ENCODE measurements around the gene HIVEP3.

The HIVEP3 gene

GRCh38 chr1:41573194-41573593 is 345.5 kb downstream of the HIVEP3 start:
- H3K36me3 ChIP-seq (ENCODE audit: insufficient read depth), result no peaks in the 10 kb centered on the region
- H3K4me2 ChIP-seq, result no peak overlapping the region
- no peak overlapping the region for H3K4me3 ChIP-seq (IDR thresholded peaks at IDR 0.05; ENCODE audit: insufficient read depth, low read depth, low read length)
- H3K9ac ChIP-seq, result no peak overlapping the region
- no peaks in the 10 kb centered on the region for H3K27me3 ChIP-seq (ENCODE audit: insufficient read depth, low read depth)
- H4K20me1 ChIP-seq (ENCODE audit: insufficient read depth), result no peaks in the 10 kb centered on the region
- TF ChIP-seq, protein P1, sequence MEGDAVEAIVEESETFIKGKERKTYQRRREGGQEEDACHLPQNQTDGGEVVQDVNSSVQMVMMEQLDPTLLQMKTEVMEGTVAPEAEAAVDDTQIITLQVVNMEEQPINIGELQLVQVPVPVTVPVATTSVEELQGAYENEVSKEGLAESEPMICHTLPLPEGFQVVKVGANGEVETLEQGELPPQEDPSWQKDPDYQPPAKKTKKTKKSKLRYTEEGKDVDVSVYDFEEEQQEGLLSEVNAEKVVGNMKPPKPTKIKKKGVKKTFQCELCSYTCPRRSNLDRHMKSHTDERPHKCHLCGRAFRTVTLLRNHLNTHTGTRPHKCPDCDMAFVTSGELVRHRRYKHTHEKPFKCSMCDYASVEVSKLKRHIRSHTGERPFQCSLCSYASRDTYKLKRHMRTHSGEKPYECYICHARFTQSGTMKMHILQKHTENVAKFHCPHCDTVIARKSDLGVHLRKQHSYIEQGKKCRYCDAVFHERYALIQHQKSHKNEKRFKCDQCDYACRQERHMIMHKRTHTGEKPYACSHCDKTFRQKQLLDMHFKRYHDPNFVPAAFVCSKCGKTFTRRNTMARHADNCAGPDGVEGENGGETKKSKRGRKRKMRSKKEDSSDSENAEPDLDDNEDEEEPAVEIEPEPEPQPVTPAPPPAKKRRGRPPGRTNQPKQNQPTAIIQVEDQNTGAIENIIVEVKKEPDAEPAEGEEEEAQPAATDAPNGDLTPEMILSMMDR (conservative IDR thresholded peaks at IDR 0.05; ENCODE audit: low read depth, low read length), result no peak
- no peaks in the 10 kb centered on the region for H3K79me2 ChIP-seq (ENCODE audit: insufficient read depth, low read depth)
- peaks cover 9% of the 10 kb centered on the region for H3K4me1 ChIP-seq (ENCODE audit: low read depth, poor library complexity, severe bottlenecking)
- H2AFZ ChIP-seq (ENCODE audit: low read depth), result no peak overlapping the region
- H3K27ac ChIP-seq, result no peak overlapping the region

DNA sequence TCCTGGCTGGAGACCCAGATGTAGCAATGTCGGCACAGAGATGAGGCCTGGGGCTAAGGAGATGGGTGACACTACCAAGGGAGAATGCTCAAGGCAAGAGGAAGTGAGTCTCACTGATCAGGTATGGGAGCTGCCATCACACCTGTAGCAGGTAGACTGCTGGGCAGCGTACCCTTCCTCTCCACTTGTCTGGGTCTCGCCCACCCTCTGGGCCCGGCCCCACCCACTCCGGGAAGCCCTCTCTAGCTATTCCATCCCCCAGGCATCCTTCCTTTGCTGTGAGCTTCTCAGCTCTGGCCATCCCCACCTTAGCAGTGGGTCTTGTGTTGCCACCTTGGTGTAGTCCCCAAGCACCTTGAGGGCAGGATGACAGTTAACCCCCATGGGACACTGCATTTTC is 346.5 kb downstream of the HIVEP3 start:
- Histone ChIP-seq H3K27ac (no peak overlapping the region), H3K9ac (no peak overlapping the region), H3K27me3 (ENCODE audit: insufficient read depth, low read depth) (no peaks in the 10 kb centered on the region), H3K4me1 (ENCODE audit: low read depth, poor library complexity, severe bottlenecking) (peaks cover 9% of the 10 kb centered on the region), H3K4me3 (IDR thresholded peaks at IDR 0.05; ENCODE audit: insufficient read depth, low read depth, low read length) (no peak overlapping the region), H3K79me2 (ENCODE audit: insufficient read depth, low read depth) (no peaks in the 10 kb centered on the region), H3K4me2 (no peak overlapping the region), H3K36me3 (ENCODE audit: insufficient read depth) (no peaks in the 10 kb centered on the region), H2AFZ (ENCODE audit: low read depth) (no peak overlapping the region), H4K20me1 (ENCODE audit: insufficient read depth) (no peaks in the 10 kb centered on the region)
- TF ChIP-seq, protein P1 (conservative IDR thresholded peaks at IDR 0.05; ENCODE audit: low read depth, low read length), result no peak

DNA sequence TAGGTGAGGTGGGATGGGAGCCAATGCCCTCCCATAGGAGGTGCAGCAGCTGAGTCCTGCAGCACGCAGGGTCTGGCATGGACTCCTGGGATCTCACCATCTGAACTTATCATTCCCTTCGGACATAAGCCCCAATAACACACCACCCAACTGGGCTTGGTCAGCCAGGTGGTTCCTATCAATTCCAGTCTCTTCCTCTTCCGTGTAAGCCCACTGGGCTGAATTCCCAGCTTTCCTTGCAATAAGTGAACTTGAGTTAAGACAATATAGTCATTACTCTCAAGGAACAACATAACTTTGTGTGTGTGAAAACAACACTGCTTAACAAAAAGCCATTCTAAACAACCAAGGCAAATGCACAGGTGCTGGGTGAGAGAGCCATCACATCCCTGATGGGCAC is 347.7 kb downstream of the HIVEP3 start:
- TF ChIP-seq, protein P1 (conservative IDR thresholded peaks at IDR 0.05; ENCODE audit: low read depth, low read length), result no peak
- no peak overlapping the region for H3K9ac ChIP-seq
- no peaks in the 10 kb centered on the region for H4K20me1 ChIP-seq (ENCODE audit: insufficient read depth)
- no peak overlapping the region for H3K27ac ChIP-seq
- H3K4me3 ChIP-seq (IDR thresholded peaks at IDR 0.05; ENCODE audit: insufficient read depth, low read depth, low read length), result no peak overlapping the region
- H3K4me1 ChIP-seq (ENCODE audit: low read depth, poor library complexity, severe bottlenecking), result peaks cover 9% of the 10 kb centered on the region
- no peak overlapping the region for H2AFZ ChIP-seq (ENCODE audit: low read depth)
- H3K4me2 ChIP-seq, result no peak overlapping the region
- no peaks in the 10 kb centered on the region for H3K79me2 ChIP-seq (ENCODE audit: insufficient read depth, low read depth)
- no peaks in the 10 kb centered on the region for H3K27me3 ChIP-seq (ENCODE audit: insufficient read depth, low read depth)
- H3K36me3 ChIP-seq (ENCODE audit: insufficient read depth), result no peaks in the 10 kb centered on the region

DNA sequence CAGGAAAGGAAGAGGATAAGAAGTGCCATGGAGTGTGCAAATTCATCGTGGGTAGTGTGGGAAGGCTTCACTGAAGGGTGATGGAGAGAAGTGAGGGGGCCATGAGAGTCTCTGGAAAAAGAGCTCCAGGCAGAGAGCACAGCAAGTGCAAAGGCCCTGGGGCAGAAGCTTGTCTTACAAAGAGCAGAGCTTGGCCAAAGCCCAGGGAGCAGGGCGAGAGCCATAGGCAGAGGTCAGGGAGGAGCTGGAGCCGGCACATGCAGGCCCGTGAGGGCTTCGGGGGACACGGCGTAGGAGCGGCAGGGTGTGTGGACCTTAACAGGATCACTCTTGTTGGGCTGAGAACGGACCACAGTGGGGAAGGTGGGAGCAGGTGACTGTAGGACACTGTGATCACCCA is 350.5 kb downstream of the HIVEP3 start:
- H3K79me2 ChIP-seq (ENCODE audit: insufficient read depth, low read depth), result no peaks in the 10 kb centered on the region
- no peak overlapping the region for H3K4me3 ChIP-seq (IDR thresholded peaks at IDR 0.05; ENCODE audit: insufficient read depth, low read depth, low read length)
- no peaks in the 10 kb centered on the region for H3K4me1 ChIP-seq (ENCODE audit: low read depth, poor library complexity, severe bottlenecking)
- no peak overlapping the region for H3K4me2 ChIP-seq
- no peak overlapping the region for H2AFZ ChIP-seq (ENCODE audit: low read depth)
- no peaks in the 10 kb centered on the region for H3K27me3 ChIP-seq (ENCODE audit: insufficient read depth, low read depth)
- H3K27ac ChIP-seq, result no peak overlapping the region
- H3K9ac ChIP-seq, result no peak overlapping the region
- no peaks in the 10 kb centered on the region for H3K36me3 ChIP-seq (ENCODE audit: insufficient read depth)
- TF ChIP-seq, protein P1 (conservative IDR thresholded peaks at IDR 0.05; ENCODE audit: low read depth, low read length), result no peak
- H4K20me1 ChIP-seq (ENCODE audit: insufficient read depth), result no peaks in the 10 kb centered on the region

Data from KMS-11 (cell line).